Endothelial cell of umbilical vein (primary cell): Measurements from ENCODE around the gene SMARCC2. TPM values are rescaled to one million over a fixed set of nuclear protein-coding genes. Genes with fewer than 3 reads are reported as not detected.

Source experiments
- BruUV-seq: library from RNA; stranded (reverse); fragments of 400-500 nt; replicated peaks from 2 replicates; lab custom pipeline; 2021; lab: Mats Ljungman, UMichigan
- CTCF ChIA-PET: fragments of 300-600, 350-600 bp; sonication (Branson Sonifier 250); formaldehyde crosslinking; loops from one replicate; lab custom pipeline; 2021; ENCODE audit warnings: antibody characterized with exemption, inconsistent platforms; lab: Charles Lee
- POLR2A ChIA-PET: fragments of 300-600, 350-600 bp; sonication (Branson Sonifier 250); formaldehyde crosslinking; loops from one replicate; lab custom pipeline; 2021; ENCODE audit warnings: antibody characterized with exemption, inconsistent platforms; lab: Charles Lee
- DNase-seq: peaks from one replicate; pipeline ENCODE4 v3.0.0-alpha.2; 2011; ENCODE audit warnings: low read depth, low spot score
- FAIRE-seq: peaks from 2 replicates; lab custom pipeline; 2011; peaks lifted over from hg19 to GRCh38; lab: Jason Lieb, UNC
- H2AFZ ChIP-seq: 2 replicates; pipeline ENCODE4 v1.6.0; 2012; ENCODE audit warnings: low read depth, low read length, control low read depth, inconsistent platforms
- H3K27ac ChIP-seq: 2 replicates; pipeline ENCODE4 v1.5.1; 2011; ENCODE audit warnings: low read depth, mild to moderate bottlenecking, control low read depth, low read length, moderate library complexity; ENCODE audit not compliant: insufficient read depth
- H3K27me3 ChIP-seq, 2 experiments: 2 replicates each; pipeline versions ENCODE4 v1.6.0 to v1.6.1; 2011; ENCODE audit warnings: low read length in 2 of 2, mixed read lengths in 1 of 2; ENCODE audit not compliant: control insufficient read depth in 2 of 2, insufficient read depth in 2 of 2
- H3K36me3 ChIP-seq, 2 experiments: 2 replicates in 1 of 2; 3 replicates in 1 of 2; pipeline ENCODE4 v1.5.1; 2011; ENCODE audit warnings: low read length in 2 of 2, mild to moderate bottlenecking in 1 of 2, moderate library complexity in 1 of 2; ENCODE audit not compliant: control insufficient read depth in 2 of 2, insufficient read depth in 2 of 2; ENCODE audit errors: extremely low read depth in 1 of 2
- H3K4me1 ChIP-seq: 3 replicates; pipeline ENCODE4 v1.5.1; 2011; ENCODE audit warnings: mild to moderate bottlenecking, low read length; ENCODE audit not compliant: control insufficient read depth, insufficient read depth; ENCODE audit errors: extremely low read depth
- H3K4me2 ChIP-seq: 2 replicates; pipeline ENCODE4 v1.6.1; 2011; ENCODE audit warnings: low read length, control low read depth, mixed read lengths; ENCODE audit not compliant: insufficient read depth
- H3K4me3 ChIP-seq, 3 experiments: fragments of 200-600 bp in 1 of 3; sonication (generic), shearing (Covaris generic) in 1 of 3; replicated peaks in 1 of 3; 2 replicates each; pipeline ENCODE4 v1.5.1; 2011 to 2016; ENCODE audit warnings: control low read depth in 3 of 3, low read length in 3 of 3, mild to moderate bottlenecking in 2 of 3, inconsistent platforms in 1 of 3, low read depth in 1 of 3, moderate library complexity in 1 of 3; ENCODE audit not compliant: insufficient read depth in 1 of 3
- H3K79me2 ChIP-seq: 2 replicates; pipeline ENCODE4 v1.6.0; 2012; ENCODE audit warnings: low read length, inconsistent platforms; ENCODE audit not compliant: control insufficient read depth, insufficient read depth
- H3K9ac ChIP-seq: replicated peaks from 2 replicates; pipeline ENCODE3; 2011; ENCODE audit warnings: low read length, control low read depth; ENCODE audit not compliant: insufficient read depth; ENCODE audit errors: extremely low read depth
- H3K9me1 ChIP-seq: replicated peaks from 3 replicates; pipeline ENCODE4 v1.6.0; 2011; ENCODE audit warnings: mild to moderate bottlenecking, low read length; ENCODE audit not compliant: control insufficient read depth, insufficient read depth; ENCODE audit errors: extremely low read depth
- H3K9me3 ChIP-seq: replicated peaks from 2 replicates; pipeline ENCODE4 v1.5.1; 2012; ENCODE audit warnings: low read length, inconsistent platforms; ENCODE audit not compliant: control insufficient read depth, insufficient read depth
- H4K20me1 ChIP-seq: replicated peaks from 2 replicates; pipeline ENCODE3; 2011; ENCODE audit warnings: mild to moderate bottlenecking, low read length; ENCODE audit not compliant: control insufficient read depth, insufficient read depth; ENCODE audit errors: extremely low read depth
- CTCF ChIP-seq, 2 donors: IDR thresholded peaks; 1 replicate in 1 of 2; 2 replicates in 1 of 2; pipeline ENCODE4 v1.5.1; 2011; ENCODE audit warnings: low read length in 2 of 2, mild to moderate bottlenecking in 2 of 2, moderate library complexity in 2 of 2, control low read depth in 1 of 2, inconsistent platforms in 1 of 2, low read depth in 1 of 2; ENCODE audit not compliant: insufficient read depth in 1 of 2; ENCODE audit errors: extremely low read depth in 1 of 2
- EZH2 ChIP-seq: IDR thresholded peaks from 2 replicates; pipeline ENCODE4 v1.6.1; 2012; ENCODE audit warnings: borderline replicate concordance, low read depth, mild to moderate bottlenecking, moderate library complexity, low read length, inconsistent platforms; ENCODE audit not compliant: severe bottlenecking
- GATA2 ChIP-seq: IDR thresholded peaks from 2 replicates; pipeline ENCODE4 v1.7.0; 2011; ENCODE audit warnings: low read depth, mild to moderate bottlenecking, moderate library complexity, mixed read lengths, low read length; ENCODE audit not compliant: insufficient read length, insufficient read depth
- MAX ChIP-seq: IDR thresholded peaks from 2 replicates; pipeline ENCODE4 v1.6.1; 2011; ENCODE audit not compliant: insufficient read depth, insufficient read length
- POLR2A ChIP-seq: IDR thresholded peaks from 2 replicates; pipeline ENCODE4 v1.6.1; 2012; ENCODE audit warnings: low read depth, mild to moderate bottlenecking, control low read depth, low read length
- POLR2AphosphoS5 ChIP-seq: IDR thresholded peaks from 2 replicates; pipeline ENCODE4 v1.6.1; 2012; ENCODE audit warnings: low read depth, mild to moderate bottlenecking, control low read depth, low read length, moderate library complexity; ENCODE audit not compliant: insufficient read depth
- dilution Hi-C: fragments of 300-500 bp; cut with MboI; formaldehyde crosslinking; loops from one replicate; pipeline ENCODE4 v1.15.0; 2019; ENCODE audit warnings: low sequenced_read_pairs; ENCODE audit not compliant: extremely low pct_ligation_motif_present
- intact Hi-C: fragments of 100-400 bp; cut with micrococcal nuclease; formaldehyde crosslinking; loops from one replicate; pipeline ENCODE4 v1.10.0; 2022
- polyA plus RNA-seq, 4 experiments: library from polyadenylated mRNA; depleted of rRNA in 3 of 4; stranded (reverse) in 3 of 4; unstranded in 1 of 4; fragments of >200 nt; gene quantifications; 2 replicates each; pipeline versions ENCODE4 v1.2.1 to v1.2.3, GENCODE V29; 2011 to 2012; ENCODE audit warnings: missing spikeins in 1 of 4
- total RNA-seq: library from RNA; stranded (reverse); gene quantifications from 2 replicates; pipeline ENCODE4 v1.2.3, GENCODE V29; 2021

SMARCC2 gene
- total and polyA plus RNA-seq, 2 donors (not counting 3 experiments of a cell fraction or from before 2014, with no cell fraction given): 51.9 to 121 TPM

- ChIA-PET POLR2A (interaction anchor here (1.3 kb wide), 1 partner anchor 29 kb away, joined by 3 read pairs; the partner anchor contains the start of gene RNF41), CTCF (interaction anchor here (1.5 to 4.4 kb wide), 4 partner anchors 10 to 65 kb away, joined by 3 to 50 read pairs (median 12); partner anchors contain the start of genes ANKRD52 and RNF41)
- Histone ChIP-seq H3K36me3 (no peaks in the 10 kb centered on the region), H4K20me1 (no peaks in the 10 kb centered on the region), H3K4me1 (peaks cover 23% of the 10 kb centered on the region), H3K4me2 (no peak overlapping the region), H3K79me2 (peaks cover 16% of the 10 kb centered on the region), H3K9me3 (no peaks in the 10 kb centered on the region), H2AFZ (no peak overlapping the region), H3K9me1 (no peaks in the 10 kb centered on the region), H3K4me3 (no peak overlapping the region), H3K27me3 (no peaks in the 10 kb centered on the region), H3K9ac (no peak overlapping the region), H3K27ac (no peak overlapping the region)
- DNase-seq: no peak
- BruUV-seq: no TSS peak
- FAIRE-seq: no peak
- dilution Hi-C loops (no loop called here), intact Hi-C loops (loop anchor here (2.0 kb wide), 1 partner anchor 272 kb away; no protein-coding TSS in a partner anchor)
- TF ChIP-seq POLR2AphosphoS5 (no peak), POLR2A (no peak), MAX (no peak), CTCF (IDR thresholded peaks at IDR 0.05; ENCODE audit: extremely low read depth in 1 of 2, insufficient read depth in 1 of 2, low read depth in 1 of 2, low read length in 2 of 2) (no peak), GATA2 (no peak), EZH2 (no peak)
Observed at GRCh38 chr12:56192582-56192981, 3.3 kb upstream of the SMARCC2 start.
